Mammary epithelial cell (primary cell): ENCODE data around the gene SLC1A5.

Experiments used
- EZH2 ChIP-seq: IDR thresholded peaks from 2 replicates; pipeline ENCODE4 v1.6.1; 2012; ENCODE audit warnings: low read length, inconsistent platforms, borderline replicate concordance
- TF ChIP-seq, protein P1 (sequence below), 2 donors: IDR thresholded peaks in 1 of 2; conservative IDR thresholded peaks in 1 of 2; 2 replicates each; pipeline ENCODE4 v1.5.1; 2011 to 2012; ENCODE audit warnings: inconsistent platforms in 2 of 2, low read length in 2 of 2, mild to moderate bottlenecking in 2 of 2, control low read depth in 1 of 2, low read depth in 1 of 2; ENCODE audit not compliant: insufficient read depth in 1 of 2; ENCODE audit errors: extremely low read depth in 1 of 2

DNA sequence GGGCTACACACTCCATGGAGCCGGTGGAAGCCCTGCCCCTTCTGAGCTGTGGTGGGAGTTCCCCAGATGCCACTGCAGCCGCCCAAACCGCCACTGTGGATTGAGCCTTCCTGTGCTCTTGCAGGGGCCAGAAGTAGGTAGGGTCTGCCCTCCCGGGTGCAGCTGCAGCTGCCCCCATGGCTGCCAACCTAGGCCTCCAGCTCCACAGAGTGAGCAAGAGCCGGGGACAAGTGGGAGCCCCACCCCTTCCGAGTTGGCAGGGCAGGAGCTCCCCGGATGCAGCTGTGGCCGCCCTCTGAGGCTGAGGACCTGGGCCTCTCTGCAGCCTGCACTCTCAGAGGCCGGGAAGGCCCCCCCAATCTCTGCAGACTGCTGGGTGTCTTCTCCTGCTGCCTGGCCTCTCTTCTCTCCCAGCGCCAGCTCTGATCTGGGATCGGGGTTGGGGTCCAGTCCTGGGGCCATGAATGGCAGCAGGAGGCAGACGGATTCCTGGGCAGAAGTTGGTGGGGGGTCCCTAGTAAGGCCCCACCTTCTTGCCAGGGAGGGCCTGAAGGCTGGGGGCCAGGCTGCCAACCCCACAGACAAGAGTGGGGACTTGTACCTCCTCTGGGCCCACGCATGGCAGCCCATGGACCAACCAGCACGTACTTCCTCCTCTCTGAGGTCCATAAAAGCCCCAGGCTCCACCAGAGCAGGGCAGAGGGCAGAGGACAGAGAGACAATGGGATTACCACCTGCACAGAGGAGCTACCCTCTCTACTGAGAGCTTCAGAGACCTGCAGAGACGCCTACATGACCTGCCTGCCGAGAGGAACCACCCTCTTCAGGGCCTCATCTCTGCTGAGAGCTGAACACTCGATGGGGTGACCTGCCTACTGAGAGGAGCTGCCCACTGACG, 33.4 kb upstream of the SLC1A5 start:
- TF ChIP-seq, protein P1, sequence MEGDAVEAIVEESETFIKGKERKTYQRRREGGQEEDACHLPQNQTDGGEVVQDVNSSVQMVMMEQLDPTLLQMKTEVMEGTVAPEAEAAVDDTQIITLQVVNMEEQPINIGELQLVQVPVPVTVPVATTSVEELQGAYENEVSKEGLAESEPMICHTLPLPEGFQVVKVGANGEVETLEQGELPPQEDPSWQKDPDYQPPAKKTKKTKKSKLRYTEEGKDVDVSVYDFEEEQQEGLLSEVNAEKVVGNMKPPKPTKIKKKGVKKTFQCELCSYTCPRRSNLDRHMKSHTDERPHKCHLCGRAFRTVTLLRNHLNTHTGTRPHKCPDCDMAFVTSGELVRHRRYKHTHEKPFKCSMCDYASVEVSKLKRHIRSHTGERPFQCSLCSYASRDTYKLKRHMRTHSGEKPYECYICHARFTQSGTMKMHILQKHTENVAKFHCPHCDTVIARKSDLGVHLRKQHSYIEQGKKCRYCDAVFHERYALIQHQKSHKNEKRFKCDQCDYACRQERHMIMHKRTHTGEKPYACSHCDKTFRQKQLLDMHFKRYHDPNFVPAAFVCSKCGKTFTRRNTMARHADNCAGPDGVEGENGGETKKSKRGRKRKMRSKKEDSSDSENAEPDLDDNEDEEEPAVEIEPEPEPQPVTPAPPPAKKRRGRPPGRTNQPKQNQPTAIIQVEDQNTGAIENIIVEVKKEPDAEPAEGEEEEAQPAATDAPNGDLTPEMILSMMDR (conservative IDR thresholded peaks at IDR 0.05 in 1 of 2, IDR thresholded peaks at IDR 0.05 in 1 of 2; ENCODE audit: extremely low read depth in 1 of 2, insufficient read depth in 1 of 2, low read depth in 1 of 2, low read length in 2 of 2), result no peak
- TF ChIP-seq EZH2, result no peak
